CD14-positive monocyte (primary cell): Measurements from ENCODE around the gene CHD2. TPM values are rescaled to one million over a fixed set of nuclear protein-coding genes. Genes with fewer than 3 reads are reported as not detected.
A peak's percentile ranks its signal among the peaks of the same experiment; 100 is the strongest.

Source experiments
- DNase-seq, 3 donors: peaks; one replicate each; pipeline ENCODE4 v3.0.0-alpha.2; 2011 to 2022
- H2AFZ ChIP-seq: 2 replicates; pipeline ENCODE4 v1.6.0; 2012; ENCODE audit warnings: mild to moderate bottlenecking, low read depth, low read length, inconsistent platforms; ENCODE audit not compliant: insufficient read depth, poor library complexity, severe bottlenecking
- H3K27ac ChIP-seq, 2 donors: 1 replicate in 1 of 2; 2 replicates in 1 of 2; pipeline ENCODE4 v1.5.1; 2012 to 2013; ENCODE audit warnings: low read length in 2 of 2, control low read depth in 1 of 2, inconsistent platforms in 1 of 2, low read depth in 1 of 2, mild to moderate bottlenecking in 1 of 2
- H3K27me3 ChIP-seq, 2 donors: one replicate each; pipeline versions ENCODE4 v1.6.0 to v1.6.1; 2011 to 2013; ENCODE audit warnings: low read length in 2 of 2; ENCODE audit not compliant: control insufficient read depth in 2 of 2, insufficient read depth in 2 of 2
- H3K36me3 ChIP-seq, 2 donors: replicated peaks in 1 of 2; 1 replicate in 1 of 2; 2 replicates in 1 of 2; pipeline versions ENCODE4 v1.5.1 to v1.6.1; 2012 to 2013; ENCODE audit warnings: low read length in 2 of 2, control low read depth in 1 of 2, inconsistent platforms in 1 of 2, mild to moderate bottlenecking in 1 of 2; ENCODE audit not compliant: insufficient read depth in 2 of 2, control insufficient read depth in 1 of 2
- H3K4me1 ChIP-seq, 2 donors: 1 replicate in 1 of 2; 2 replicates in 1 of 2; pipeline versions ENCODE4 v1.5.1 to v1.6.1; 2012 to 2013; ENCODE audit warnings: low read length in 2 of 2, control low read depth in 1 of 2, inconsistent platforms in 1 of 2, mild to moderate bottlenecking in 1 of 2, moderate library complexity in 1 of 2; ENCODE audit not compliant: insufficient read depth in 2 of 2, control insufficient read depth in 1 of 2
- H3K4me2 ChIP-seq: replicated peaks from 2 replicates; pipeline ENCODE3; 2012; ENCODE audit warnings: low read length, moderate library complexity, mild to moderate bottlenecking; ENCODE audit not compliant: poor library complexity, severe bottlenecking; ENCODE audit errors: extremely low read depth
- H3K4me3 ChIP-seq, 3 experiments: fragments of 200-600 bp in 1 of 3; sonication (generic) in 1 of 3; replicated peaks in 1 of 3; 1 replicate in 2 of 3; 2 replicates in 1 of 3; pipeline ENCODE4 v1.5.1; 2011 to 2013; ENCODE audit warnings: low read length in 3 of 3, mild to moderate bottlenecking in 3 of 3, control low read depth in 2 of 3, low read depth in 2 of 3, inconsistent platforms in 1 of 3, moderate library complexity in 1 of 3
- H3K79me2 ChIP-seq: 2 replicates; pipeline ENCODE4 v1.6.0; 2012; ENCODE audit warnings: mild to moderate bottlenecking, control low read depth, inconsistent platforms, low read length, moderate library complexity; ENCODE audit not compliant: insufficient read depth
- H3K9ac ChIP-seq: 2 replicates; pipeline ENCODE4 v1.6.0; 2017; ENCODE audit warnings: low read length, mild to moderate bottlenecking; ENCODE audit not compliant: insufficient read depth, poor library complexity, severe bottlenecking
- H3K9me3 ChIP-seq, 2 donors: replicated peaks in 1 of 2; 1 replicate in 1 of 2; 2 replicates in 1 of 2; pipeline versions ENCODE4 v1.5.1 to v1.6.1; 2012 to 2013; ENCODE audit warnings: low read length in 2 of 2, control low read depth in 1 of 2; ENCODE audit not compliant: control insufficient read depth in 1 of 2, insufficient read depth in 1 of 2
- H4K20me1 ChIP-seq: 2 replicates; pipeline ENCODE4 v1.6.0; 2012; ENCODE audit warnings: mild to moderate bottlenecking, low read length, control low read depth, moderate library complexity; ENCODE audit not compliant: insufficient read depth
- H3K27ac Mint-ChIP-seq, 7 donors: one replicate each; pipeline ENCODE4 v1.8.0; 2020; ENCODE audit warnings: mild to moderate bottlenecking in 7 of 7, mixed read lengths in 7 of 7, moderate library complexity in 6 of 7, inconsistent platforms in 2 of 7
- H3K27me3 Mint-ChIP-seq, 3 donors: one replicate each; pipeline ENCODE4 v1.8.0; 2021 to 2022; ENCODE audit warnings: low read depth in 3 of 3, mild to moderate bottlenecking in 3 of 3, mixed read lengths in 3 of 3, moderate library complexity in 3 of 3, inconsistent platforms in 1 of 3
- H3K36me3 Mint-ChIP-seq, 2 donors: one replicate each; pipeline ENCODE4 v1.8.0; 2020; ENCODE audit warnings: mixed read lengths in 2 of 2, inconsistent platforms in 1 of 2, mild to moderate bottlenecking in 1 of 2
- H3K4me1 Mint-ChIP-seq: one replicate; pipeline ENCODE4 v1.8.0; 2020; ENCODE audit warnings: mild to moderate bottlenecking, mixed read lengths
- H3K4me3 Mint-ChIP-seq, 2 donors: one replicate each; pipeline ENCODE4 v1.8.0; 2020; ENCODE audit warnings: mild to moderate bottlenecking in 2 of 2, mixed read lengths in 2 of 2, moderate library complexity in 1 of 2
- H3K9me3 Mint-ChIP-seq, 7 donors: one replicate each; pipeline ENCODE4 v1.8.0; 2020 to 2022; ENCODE audit warnings: mixed read lengths in 7 of 7, mild to moderate bottlenecking in 6 of 7, moderate library complexity in 6 of 7, inconsistent platforms in 2 of 7
- WGBS: methylation state at CpG from one replicate; pipeline ENCODE4 v1.1.5; 2013; ENCODE audit warnings: missing lambda C conversion rate; ENCODE audit not compliant: insufficient coverage; 5-methylcytosine and 5-hydroxymethylcytosine counted together
- intact Hi-C, 2 donors: fragments of 100-400 bp; cut with micrococcal nuclease; formaldehyde crosslinking; loops; one replicate each; pipeline versions ENCODE4 v1.15.0 to v1.15.1; 2023
- polyA plus RNA-seq, 3 donors: library from polyadenylated mRNA; depleted of rRNA in 1 of 3; unstranded in 2 of 3; stranded (reverse) in 1 of 3; fragments of 300-500 nt in 2 of 3; fragments of >200 nt in 1 of 3; fragmentation: Illumina TruSeq in 2 of 3; gene quantifications; 1 replicate in 2 of 3; 2 replicates in 1 of 3; pipeline ENCODE4 v1.2.3, GENCODE V29; 2012 to 2021
- TF ChIP-seq, protein P1 (sequence below): fragments of 200-600 bp; IDR thresholded peaks from one replicate; pipeline ENCODE4 v1.8.0; 2022; ENCODE audit warnings: antibody characterized with exemption, mild to moderate bottlenecking

CHD2 gene
- polyA plus RNA-seq, 3 donors = 9.6 to 61.2 (median 11.4) TPM

GRCh38 chr15:93007994-93008393, 107.9 kb downstream of the CHD2 start:
- Histone ChIP-seq H2AFZ (no peak overlapping the region), H3K4me2 (no peak overlapping the region), H3K4me1 (no peaks in the 10 kb centered on the region), H4K20me1 (peaks cover 43% of the 10 kb centered on the region), H3K4me3 (no peak overlapping the region), H3K9me3 (no peaks in the 10 kb centered on the region), H3K79me2 (peaks cover 4% of the 10 kb centered on the region), H3K36me3 (peaks cover 90 to 100% of the 10 kb centered on the region in 2 donors), H3K27ac (no peak overlapping the region), H3K9ac (no peak overlapping the region), H3K27me3 (no peaks in the 10 kb centered on the region)
- no peaks in the 10 kb centered on the region for H3K4me1 Mint-ChIP-seq
- intact Hi-C loops = loop anchor here (5.0 to 10.0 kb wide), 2 partner anchors 41 to 53 kb away; no protein-coding TSS in a partner anchor
- WGBS = no CpG with 5 or more reads among the region's 3 CpGs
- TF ChIP-seq, protein P1, sequence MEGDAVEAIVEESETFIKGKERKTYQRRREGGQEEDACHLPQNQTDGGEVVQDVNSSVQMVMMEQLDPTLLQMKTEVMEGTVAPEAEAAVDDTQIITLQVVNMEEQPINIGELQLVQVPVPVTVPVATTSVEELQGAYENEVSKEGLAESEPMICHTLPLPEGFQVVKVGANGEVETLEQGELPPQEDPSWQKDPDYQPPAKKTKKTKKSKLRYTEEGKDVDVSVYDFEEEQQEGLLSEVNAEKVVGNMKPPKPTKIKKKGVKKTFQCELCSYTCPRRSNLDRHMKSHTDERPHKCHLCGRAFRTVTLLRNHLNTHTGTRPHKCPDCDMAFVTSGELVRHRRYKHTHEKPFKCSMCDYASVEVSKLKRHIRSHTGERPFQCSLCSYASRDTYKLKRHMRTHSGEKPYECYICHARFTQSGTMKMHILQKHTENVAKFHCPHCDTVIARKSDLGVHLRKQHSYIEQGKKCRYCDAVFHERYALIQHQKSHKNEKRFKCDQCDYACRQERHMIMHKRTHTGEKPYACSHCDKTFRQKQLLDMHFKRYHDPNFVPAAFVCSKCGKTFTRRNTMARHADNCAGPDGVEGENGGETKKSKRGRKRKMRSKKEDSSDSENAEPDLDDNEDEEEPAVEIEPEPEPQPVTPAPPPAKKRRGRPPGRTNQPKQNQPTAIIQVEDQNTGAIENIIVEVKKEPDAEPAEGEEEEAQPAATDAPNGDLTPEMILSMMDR = no peak
- peaks cover 92 to 94% of the 10 kb centered on the region in 2 donors for H3K36me3 Mint-ChIP-seq
- no peak overlapping the region for H3K4me3 Mint-ChIP-seq
- no peak for DNase-seq
- H3K9me3 Mint-ChIP-seq = no peaks in the 10 kb centered on the region
- peak overlapping the region in 2 of 7 donors; percentile 6 to 68 for H3K27ac Mint-ChIP-seq
- H3K27me3 Mint-ChIP-seq = no peaks in the 10 kb centered on the region

DNA sequence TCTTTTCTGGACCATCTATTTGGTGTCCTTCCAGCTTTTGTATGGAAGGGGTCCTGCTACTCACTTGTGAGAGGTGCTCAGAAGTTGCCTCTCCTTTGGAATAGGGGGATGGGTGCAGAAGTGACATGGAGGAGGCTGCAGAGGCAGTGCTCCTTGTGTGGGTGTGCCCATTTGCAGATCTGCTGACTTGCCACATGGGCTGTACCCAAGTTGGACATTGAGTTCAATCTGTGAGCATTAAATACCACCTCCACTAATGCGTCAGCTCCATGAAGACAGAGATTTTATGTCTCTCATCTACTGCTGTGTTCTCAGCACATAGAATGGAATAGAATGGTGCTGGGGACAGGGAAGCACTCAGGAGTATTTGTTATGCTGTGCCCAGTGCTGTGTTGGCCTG, 112.7 kb downstream of the CHD2 start:
- Mint-ChIP-seq H3K4me1 (peaks cover 6% of the 10 kb centered on the region), H3K27ac (no peak overlapping the region), H3K9me3 (no peaks in the 10 kb centered on the region), H3K27me3 (no peaks in the 10 kb centered on the region), H3K4me3 (no peak overlapping the region), H3K36me3 (peaks cover 88 to 97% of the 10 kb centered on the region in 2 donors)
- Histone ChIP-seq H3K36me3 (peaks cover 94 to 100% of the 10 kb centered on the region in 2 donors), H3K4me1 (no peaks in the 10 kb centered on the region), H3K27me3 (no peaks in the 10 kb centered on the region), H2AFZ (no peak overlapping the region), H4K20me1 (peaks cover 27% of the 10 kb centered on the region), H3K4me3 (no peak overlapping the region), H3K27ac (no peak overlapping the region), H3K9ac (no peak overlapping the region), H3K4me2 (no peak overlapping the region), H3K79me2 (no peaks in the 10 kb centered on the region), H3K9me3 (no peaks in the 10 kb centered on the region)
- intact Hi-C loops = no loop called here
- DNase-seq = no peak
- WGBS = no CpG with 5 or more reads among the region's 1 CpG
- TF ChIP-seq, protein P1 = no peak
